Measurements from ENCODE around the gene PDXDC1.
"Not testable (repeated sequence)": the region's sequence is repeated elsewhere in the genome, so short reads cannot be mapped to it uniquely, and the experiment has no call there.

PDXDC1 gene

DNA sequence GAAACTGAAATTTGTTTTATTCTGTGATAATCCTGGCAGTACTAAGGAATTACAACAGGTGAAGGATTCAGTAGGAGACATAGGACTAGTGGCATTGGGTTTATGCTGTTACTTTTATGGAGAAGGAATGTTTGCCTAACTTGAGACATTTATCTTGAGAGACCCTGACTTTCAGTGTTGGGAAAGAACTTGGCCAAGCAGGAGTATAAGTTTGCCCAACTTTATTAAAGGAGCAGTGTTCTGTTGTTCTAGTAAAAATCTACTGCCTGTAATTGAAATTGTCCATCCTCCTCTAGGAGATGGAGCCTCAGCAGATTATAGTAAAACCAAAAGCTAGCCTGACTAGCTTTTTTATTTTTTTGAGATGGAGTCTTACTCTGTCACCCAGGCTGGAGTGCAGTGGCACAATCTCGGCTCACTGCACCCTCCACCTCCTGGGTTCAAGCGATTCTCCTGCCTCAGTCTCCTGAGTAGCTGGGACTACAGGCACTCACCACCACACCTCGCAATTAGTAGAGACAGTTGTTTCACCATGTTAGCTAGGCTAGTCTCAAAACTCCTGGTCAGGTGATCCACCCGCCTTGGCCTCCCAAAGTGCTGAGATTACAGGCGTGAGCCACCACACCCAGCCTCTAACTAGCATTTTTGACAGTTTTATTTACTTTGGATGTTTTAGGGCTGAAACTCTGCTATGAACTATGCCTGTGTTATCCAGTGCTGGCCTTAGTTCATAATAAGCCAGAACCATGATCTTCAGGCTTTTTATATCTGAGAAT is 30.7 kb downstream of the PDXDC1 start:
- H3K36me3 ChIP-seq (ENCODE audit: control insufficient read depth, insufficient read depth, low read length), result peaks cover 11% of the 10 kb centered on the region
- not testable (repeated sequence) for H3K9ac ChIP-seq (ENCODE audit: low read depth, low read length); H3K4me3 ChIP-seq (ENCODE audit: low read depth, low read length); H3K27me3 ChIP-seq (ENCODE audit: control insufficient read depth, insufficient read depth, low read length); H3K4me1 ChIP-seq (ENCODE audit: control insufficient read depth, insufficient read depth, low read length); H3K9me3 ChIP-seq (ENCODE audit: control insufficient read depth, insufficient read depth, low read length)

DNA sequence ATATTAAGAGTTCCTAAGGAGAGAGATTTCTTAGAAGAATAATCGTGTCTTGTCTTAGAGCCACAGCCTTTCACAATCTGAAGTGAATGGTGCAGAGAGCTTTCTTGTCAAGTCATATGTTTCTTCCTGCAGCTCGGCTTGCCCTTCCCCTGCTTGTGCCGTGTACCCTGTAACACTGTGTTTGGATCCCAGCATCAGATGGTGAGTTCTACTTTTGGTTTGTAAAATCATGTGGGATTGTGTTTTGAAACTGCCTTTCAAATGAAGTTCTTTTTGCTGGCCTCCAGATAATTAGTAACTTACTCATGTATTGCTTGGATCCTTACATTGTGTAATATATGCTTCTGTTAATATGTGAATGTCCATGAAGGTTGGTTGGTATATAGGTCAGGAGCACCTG is 33.8 kb downstream of the PDXDC1 start:
- peaks cover 11% of the 10 kb centered on the region for H3K36me3 ChIP-seq (ENCODE audit: control insufficient read depth, insufficient read depth, low read length)
- H3K9ac ChIP-seq (ENCODE audit: low read depth, low read length); H3K4me3 ChIP-seq (ENCODE audit: low read depth, low read length); H3K4me1 ChIP-seq (ENCODE audit: control insufficient read depth, insufficient read depth, low read length); H3K9me3 ChIP-seq (ENCODE audit: control insufficient read depth, insufficient read depth, low read length); H3K27me3 ChIP-seq (ENCODE audit: control insufficient read depth, insufficient read depth, low read length): not testable (repeated sequence)

DNA sequence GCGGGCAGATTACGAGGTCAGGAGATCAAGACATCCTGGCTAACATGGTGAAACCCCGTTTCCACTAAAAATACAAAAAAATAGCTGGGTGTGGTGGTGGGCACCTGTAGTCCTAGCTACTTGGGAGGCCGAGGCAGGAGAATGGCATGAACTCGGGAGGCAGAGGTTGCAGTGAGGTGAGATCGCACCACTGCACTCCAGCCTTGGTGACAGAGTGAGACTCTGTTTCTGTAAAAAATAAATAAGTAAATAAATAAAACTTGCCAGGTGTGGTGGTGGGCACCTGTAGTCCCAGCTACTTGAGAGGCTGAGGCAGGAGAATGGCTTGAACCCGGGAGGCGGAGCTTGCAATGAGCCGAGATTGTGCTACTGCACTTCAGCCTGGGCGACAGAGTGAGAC is 38.1 kb downstream of the PDXDC1 start:
- H3K9me3 ChIP-seq (ENCODE audit: control insufficient read depth, insufficient read depth, low read length); H3K9ac ChIP-seq (ENCODE audit: low read depth, low read length); H3K36me3 ChIP-seq (ENCODE audit: control insufficient read depth, insufficient read depth, low read length); H3K4me1 ChIP-seq (ENCODE audit: control insufficient read depth, insufficient read depth, low read length); H3K27me3 ChIP-seq (ENCODE audit: control insufficient read depth, insufficient read depth, low read length); H3K4me3 ChIP-seq (ENCODE audit: low read depth, low read length): not testable (repeated sequence)

DNA sequence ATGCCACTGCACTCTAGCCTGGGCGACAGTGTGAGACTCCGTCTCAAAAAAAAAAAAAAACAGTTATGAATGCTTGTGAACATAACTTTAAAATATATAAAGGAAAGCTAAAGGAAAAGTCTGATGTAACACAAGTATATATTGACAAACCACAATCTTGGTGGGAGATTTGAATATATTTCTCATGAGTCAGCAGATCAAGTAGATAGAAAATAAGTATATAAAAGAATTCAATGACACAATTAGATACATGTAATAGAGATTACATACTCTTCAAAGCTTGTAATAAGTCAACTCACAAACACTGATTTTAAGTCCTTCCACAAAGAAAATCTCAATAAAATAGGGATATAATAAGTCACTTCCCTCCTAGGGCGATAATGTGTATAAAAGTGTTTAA is 40.8 kb downstream of the PDXDC1 start:
- not testable (repeated sequence) for H3K9me3 ChIP-seq (ENCODE audit: control insufficient read depth, insufficient read depth, low read length); H3K27me3 ChIP-seq (ENCODE audit: control insufficient read depth, insufficient read depth, low read length); H3K4me1 ChIP-seq (ENCODE audit: control insufficient read depth, insufficient read depth, low read length); H3K9ac ChIP-seq (ENCODE audit: low read depth, low read length); H3K4me3 ChIP-seq (ENCODE audit: low read depth, low read length)
- H3K36me3 ChIP-seq (ENCODE audit: control insufficient read depth, insufficient read depth, low read length), result peaks cover 15% of the 10 kb centered on the region

DNA sequence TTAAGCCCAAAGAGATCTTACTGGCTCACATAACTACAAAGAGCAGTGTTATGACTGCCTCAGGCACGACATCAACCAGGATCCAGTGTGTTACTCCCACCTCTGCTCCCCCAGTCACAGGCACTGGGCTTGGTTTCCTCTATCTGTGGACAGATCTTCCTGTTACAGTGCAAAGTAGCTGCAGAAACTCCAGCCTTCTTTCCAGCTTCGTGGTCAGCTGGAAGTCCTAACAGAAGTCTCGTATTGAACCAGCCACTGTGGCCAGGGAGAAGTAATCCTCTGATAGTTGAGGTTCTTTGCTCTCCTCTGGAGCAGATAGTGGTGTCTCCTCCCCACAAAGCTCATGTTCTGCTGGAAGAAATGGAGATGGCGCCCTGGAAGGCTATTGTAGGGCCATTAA is 41.5 kb downstream of the PDXDC1 start:
- peaks cover 22% of the 10 kb centered on the region for H3K36me3 ChIP-seq (ENCODE audit: control insufficient read depth, insufficient read depth, low read length)
- H3K9me3 ChIP-seq (ENCODE audit: control insufficient read depth, insufficient read depth, low read length); H3K4me3 ChIP-seq (ENCODE audit: low read depth, low read length); H3K4me1 ChIP-seq (ENCODE audit: control insufficient read depth, insufficient read depth, low read length); H3K9ac ChIP-seq (ENCODE audit: low read depth, low read length); H3K27me3 ChIP-seq (ENCODE audit: control insufficient read depth, insufficient read depth, low read length): not testable (repeated sequence)

DNA sequence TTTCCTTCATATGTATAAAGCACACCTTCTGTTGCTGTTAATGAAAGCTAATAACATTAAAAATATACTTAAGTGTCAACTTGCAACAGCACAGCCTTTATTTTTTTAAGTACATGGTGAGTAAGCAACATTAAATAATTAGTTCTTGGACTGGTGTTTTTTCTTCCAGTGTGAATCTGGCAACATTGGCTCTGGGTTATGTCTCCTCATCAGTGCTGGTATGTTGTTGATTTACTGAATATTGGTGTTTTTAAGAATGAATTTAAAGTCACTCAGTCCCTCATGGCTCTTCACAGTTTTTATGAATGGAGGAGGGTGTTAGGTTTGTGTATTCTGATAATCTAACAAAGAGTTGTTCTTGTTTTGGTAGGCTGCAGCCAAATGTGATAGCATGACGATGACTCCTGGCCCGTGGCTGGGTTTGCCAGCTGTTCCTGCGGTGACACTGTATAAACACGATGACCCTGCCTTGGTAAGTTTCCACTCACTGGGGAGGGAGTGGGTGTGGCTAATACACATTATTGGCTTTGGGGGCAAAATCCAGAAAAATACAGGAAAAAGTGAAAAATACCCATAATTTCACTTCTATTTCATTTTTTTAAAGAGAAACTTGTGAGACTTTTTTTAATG is 42.2 kb downstream of the PDXDC1 start:
- H3K9me3 ChIP-seq (ENCODE audit: control insufficient read depth, insufficient read depth, low read length); H3K9ac ChIP-seq (ENCODE audit: low read depth, low read length); H3K4me1 ChIP-seq (ENCODE audit: control insufficient read depth, insufficient read depth, low read length); H3K27me3 ChIP-seq (ENCODE audit: control insufficient read depth, insufficient read depth, low read length); H3K4me3 ChIP-seq (ENCODE audit: low read depth, low read length): not testable (repeated sequence)
- peaks cover 22% of the 10 kb centered on the region for H3K36me3 ChIP-seq (ENCODE audit: control insufficient read depth, insufficient read depth, low read length)

DNA sequence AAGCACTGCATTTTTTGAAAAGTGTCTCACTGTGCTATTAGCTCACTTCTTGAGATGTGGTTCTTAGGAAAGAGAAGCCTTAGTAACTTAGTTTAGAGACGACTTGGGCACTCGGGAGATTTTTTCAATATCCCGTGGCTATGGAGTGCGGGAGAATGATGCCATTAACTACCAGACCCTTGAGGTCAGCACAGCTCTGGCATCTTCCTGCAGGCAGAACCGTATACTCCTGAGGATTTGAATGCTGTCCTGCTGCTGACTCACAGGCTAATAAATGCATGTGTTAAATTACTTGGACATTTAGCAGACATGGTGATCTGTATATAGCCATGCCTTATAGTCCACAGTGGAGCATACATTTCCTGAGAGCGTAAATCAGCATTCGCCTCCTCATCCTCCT is 46.6 kb downstream of the PDXDC1 start:
- not testable (repeated sequence) for H3K4me1 ChIP-seq (ENCODE audit: control insufficient read depth, insufficient read depth, low read length); H3K27me3 ChIP-seq (ENCODE audit: control insufficient read depth, insufficient read depth, low read length); H3K4me3 ChIP-seq (ENCODE audit: low read depth, low read length); H3K9ac ChIP-seq (ENCODE audit: low read depth, low read length); H3K9me3 ChIP-seq (ENCODE audit: control insufficient read depth, insufficient read depth, low read length)
- H3K36me3 ChIP-seq (ENCODE audit: control insufficient read depth, insufficient read depth, low read length), result peaks cover 23% of the 10 kb centered on the region

DNA sequence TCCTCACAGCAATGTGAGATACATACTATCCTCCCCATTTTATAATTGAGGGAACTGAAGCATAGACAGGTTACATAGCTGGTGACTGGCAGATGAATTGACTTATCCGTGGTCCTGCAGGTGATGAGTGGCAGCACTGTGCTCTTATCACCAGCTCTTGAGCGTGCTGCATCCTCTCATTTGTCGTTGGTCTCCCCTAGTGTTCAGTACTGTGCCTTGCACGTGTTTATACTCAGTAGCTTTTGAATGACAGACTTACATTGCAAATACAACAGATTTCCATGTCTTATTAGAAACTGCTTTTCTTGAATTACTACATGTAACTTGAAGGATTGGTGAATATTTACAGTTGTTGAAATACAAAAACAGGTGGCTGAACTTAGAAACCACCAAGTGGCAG is 47.4 kb downstream of the PDXDC1 start:
- not testable (repeated sequence) for H3K27me3 ChIP-seq (ENCODE audit: control insufficient read depth, insufficient read depth, low read length); H3K9ac ChIP-seq (ENCODE audit: low read depth, low read length); H3K4me1 ChIP-seq (ENCODE audit: control insufficient read depth, insufficient read depth, low read length); H3K4me3 ChIP-seq (ENCODE audit: low read depth, low read length); H3K9me3 ChIP-seq (ENCODE audit: control insufficient read depth, insufficient read depth, low read length)
- peaks cover 21% of the 10 kb centered on the region for H3K36me3 ChIP-seq (ENCODE audit: control insufficient read depth, insufficient read depth, low read length)

DNA sequence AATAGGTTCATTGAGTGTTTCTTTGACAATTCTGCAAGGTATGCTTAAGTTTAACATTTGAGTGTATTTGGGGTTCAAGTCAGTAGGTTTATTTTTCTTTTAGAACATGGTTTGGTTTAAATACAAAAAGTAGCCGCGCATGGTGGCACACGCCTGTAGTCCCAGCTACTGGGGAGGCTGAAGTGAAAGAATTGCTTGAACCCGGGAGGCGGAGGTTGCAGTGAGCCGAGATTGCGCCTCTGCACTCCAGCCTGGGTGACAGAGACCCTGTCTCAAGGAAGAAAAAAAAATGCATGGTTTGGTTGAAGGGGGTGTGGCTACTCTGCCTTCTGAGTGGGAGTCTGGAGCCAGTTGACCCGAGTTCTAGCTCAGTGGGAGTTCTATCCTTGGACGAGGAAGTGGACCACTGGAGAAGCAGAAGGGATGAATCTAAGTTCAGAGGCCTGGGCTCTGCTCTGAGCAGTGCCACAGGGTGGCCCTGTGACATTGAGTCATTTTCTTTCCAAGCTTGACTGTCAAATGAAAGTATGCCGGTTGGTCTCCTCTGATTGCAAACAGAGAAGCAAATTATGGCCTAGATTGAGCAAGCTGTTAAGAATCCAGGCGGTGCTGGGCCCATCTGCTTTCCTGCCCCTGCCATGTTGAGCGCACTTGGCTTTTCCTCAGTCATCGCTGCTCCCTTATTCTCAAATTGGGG is 48.7 kb downstream of the PDXDC1 start:
- H3K9ac ChIP-seq (ENCODE audit: low read depth, low read length); H3K4me1 ChIP-seq (ENCODE audit: control insufficient read depth, insufficient read depth, low read length); H3K4me3 ChIP-seq (ENCODE audit: low read depth, low read length); H3K27me3 ChIP-seq (ENCODE audit: control insufficient read depth, insufficient read depth, low read length); H3K9me3 ChIP-seq (ENCODE audit: control insufficient read depth, insufficient read depth, low read length): not testable (repeated sequence)
- H3K36me3 ChIP-seq (ENCODE audit: control insufficient read depth, insufficient read depth, low read length), result peaks cover 21% of the 10 kb centered on the region

DNA sequence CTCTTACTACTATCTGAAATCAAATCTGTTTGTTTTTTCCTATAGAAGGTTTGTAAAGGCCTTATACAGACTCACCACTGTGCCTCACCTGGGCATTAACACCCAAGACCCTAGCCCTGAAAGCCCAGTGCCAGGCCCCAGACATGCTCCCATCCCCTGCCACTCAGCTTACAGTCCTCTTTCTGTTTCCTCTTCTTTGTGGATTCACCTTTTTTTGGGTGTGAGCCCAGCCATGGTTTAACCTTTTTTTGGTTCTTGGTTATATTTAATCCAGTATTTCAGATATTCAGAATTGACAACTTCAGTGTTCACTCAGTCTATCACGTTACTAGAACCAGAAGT is 50.0 kb downstream of the PDXDC1 start:
- not testable (repeated sequence) for H3K4me3 ChIP-seq (ENCODE audit: low read depth, low read length); H3K27me3 ChIP-seq (ENCODE audit: control insufficient read depth, insufficient read depth, low read length); H3K9ac ChIP-seq (ENCODE audit: low read depth, low read length); H3K9me3 ChIP-seq (ENCODE audit: control insufficient read depth, insufficient read depth, low read length); H3K4me1 ChIP-seq (ENCODE audit: control insufficient read depth, insufficient read depth, low read length)
- H3K36me3 ChIP-seq (ENCODE audit: control insufficient read depth, insufficient read depth, low read length), result peaks cover 19% of the 10 kb centered on the region

DNA sequence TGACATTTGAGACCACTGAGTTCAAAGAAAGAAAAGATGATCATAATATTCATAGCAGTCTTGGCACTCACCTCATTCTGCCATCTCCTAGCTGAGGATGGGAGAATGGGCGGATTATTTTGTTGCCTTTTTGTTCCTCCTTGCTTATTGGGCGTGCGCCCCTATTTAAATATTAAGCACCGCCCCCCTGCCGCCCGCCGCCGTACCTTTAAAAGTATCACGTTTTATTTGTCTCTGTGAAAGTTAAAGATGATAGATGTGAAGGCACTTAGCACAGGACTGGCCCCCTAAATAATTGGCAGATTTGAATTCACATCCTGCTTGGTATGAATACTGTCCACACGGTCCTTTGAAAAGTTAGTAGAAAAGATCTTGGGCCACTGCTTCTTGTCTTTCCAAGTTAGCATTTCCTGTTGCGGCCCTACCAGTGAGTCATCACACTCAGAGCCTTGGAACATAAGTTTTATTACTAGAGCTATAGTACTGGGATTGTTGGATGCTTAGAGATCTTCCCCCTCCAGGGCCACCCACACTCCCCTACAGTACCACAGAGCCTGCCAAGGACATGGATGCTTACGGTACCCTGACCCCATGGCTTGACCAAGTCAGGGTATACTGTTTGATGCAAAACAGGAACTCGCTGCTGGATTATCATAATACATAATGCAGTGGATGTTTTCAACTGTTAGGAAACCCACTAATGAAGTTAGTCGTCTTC is 50.6 kb downstream of the PDXDC1 start:
- not testable (repeated sequence) for H3K9ac ChIP-seq (ENCODE audit: low read depth, low read length); H3K9me3 ChIP-seq (ENCODE audit: control insufficient read depth, insufficient read depth, low read length); H3K4me1 ChIP-seq (ENCODE audit: control insufficient read depth, insufficient read depth, low read length); H3K27me3 ChIP-seq (ENCODE audit: control insufficient read depth, insufficient read depth, low read length); H3K4me3 ChIP-seq (ENCODE audit: low read depth, low read length)
- peaks cover 19% of the 10 kb centered on the region for H3K36me3 ChIP-seq (ENCODE audit: control insufficient read depth, insufficient read depth, low read length)

DNA sequence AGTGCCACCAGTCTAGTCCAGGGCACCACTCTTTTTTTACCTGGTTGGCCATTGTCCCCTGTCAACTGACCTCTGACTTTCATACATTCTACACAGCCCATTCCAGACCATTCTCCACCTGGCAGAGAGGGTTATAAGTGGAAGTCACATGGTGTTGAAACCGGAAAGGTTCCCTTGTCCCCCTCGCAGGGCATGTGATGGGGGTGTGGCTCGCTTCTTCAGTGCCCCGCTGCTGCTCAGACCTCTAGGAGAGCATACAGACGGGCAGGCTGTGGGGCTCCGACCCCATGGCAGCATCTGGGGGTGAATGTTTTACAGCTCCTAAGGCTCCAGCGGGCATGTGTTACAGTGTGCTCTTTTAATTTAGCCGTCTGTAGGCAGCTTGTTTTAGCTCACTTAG is 52.2 kb downstream of the PDXDC1 start:
- H3K36me3 ChIP-seq (ENCODE audit: control insufficient read depth, insufficient read depth, low read length), result peaks cover 21% of the 10 kb centered on the region
- H3K27me3 ChIP-seq (ENCODE audit: control insufficient read depth, insufficient read depth, low read length); H3K4me3 ChIP-seq (ENCODE audit: low read depth, low read length); H3K9ac ChIP-seq (ENCODE audit: low read depth, low read length); H3K9me3 ChIP-seq (ENCODE audit: control insufficient read depth, insufficient read depth, low read length); H3K4me1 ChIP-seq (ENCODE audit: control insufficient read depth, insufficient read depth, low read length): not testable (repeated sequence)
